Duodenal mucosa (tissue), 2 donors: Measurements from ENCODE around the gene NEK11.

Source experiments
- H3K27ac ChIP-seq: one replicate; pipeline ENCODE4 v1.7.0; 2013; ENCODE audit warnings: low read depth, low read length
- H3K27me3 ChIP-seq, 2 donors: one replicate each; pipeline ENCODE4 v1.7.0; 2013; ENCODE audit warnings: low read length in 2 of 2, control low read depth in 1 of 2; ENCODE audit not compliant: insufficient read depth in 2 of 2, control insufficient read depth in 1 of 2
- H3K36me3 ChIP-seq, 2 donors: one replicate each; pipeline ENCODE4 v1.7.0; 2013; ENCODE audit warnings: low read length in 2 of 2, control low read depth in 1 of 2; ENCODE audit not compliant: insufficient read depth in 2 of 2, control insufficient read depth in 1 of 2
- H3K4me1 ChIP-seq, 2 donors: one replicate each; pipeline ENCODE4 v1.7.0; 2013; ENCODE audit warnings: low read length in 2 of 2, control low read depth in 1 of 2; ENCODE audit not compliant: insufficient read depth in 2 of 2, control insufficient read depth in 1 of 2
- H3K4me3 ChIP-seq, 2 donors: one replicate each; pipeline ENCODE4 v1.7.0; 2013; ENCODE audit warnings: low read length in 2 of 2, low read depth in 1 of 2
- H3K9ac ChIP-seq, 2 donors: one replicate each; pipeline ENCODE4 v1.7.0; 2013; ENCODE audit warnings: low read length in 2 of 2, low read depth in 1 of 2
- H3K9me3 ChIP-seq, 2 donors: one replicate each; pipeline ENCODE4 v1.7.0; 2013; ENCODE audit warnings: low read length in 2 of 2, control low read depth in 1 of 2; ENCODE audit not compliant: control insufficient read depth in 1 of 2

Gene NEK11

DNA sequence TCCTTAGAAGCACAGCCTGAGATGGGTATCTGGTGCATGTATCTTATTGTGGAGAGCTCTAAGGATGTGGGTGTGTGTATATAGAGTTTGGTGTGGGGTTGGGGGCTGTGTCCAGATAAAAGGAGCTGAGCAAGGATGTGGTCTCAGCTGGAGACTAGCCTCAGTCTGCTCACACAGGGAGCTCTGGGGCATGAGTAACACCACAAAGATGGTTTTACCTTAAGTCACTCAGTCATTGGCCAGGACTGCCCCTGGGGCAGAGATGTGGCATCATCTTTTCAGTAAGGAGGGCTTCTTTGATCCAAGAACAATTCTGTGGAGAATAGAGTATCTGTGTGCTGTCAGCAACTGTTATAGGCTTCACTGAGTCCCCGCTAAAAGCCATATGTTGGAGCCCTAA lies 191.5 kb downstream of the NEK11 start:
- Histone ChIP-seq H3K9me3 (no peaks in the 10 kb centered on the region), H3K36me3 (no peaks in the 10 kb centered on the region), H3K9ac (no peak overlapping the region), H3K4me3 (no peak overlapping the region), H3K4me1 (no peaks in the 10 kb centered on the region), H3K27ac (no peak overlapping the region), H3K27me3 (no peaks in the 10 kb centered on the region)

DNA sequence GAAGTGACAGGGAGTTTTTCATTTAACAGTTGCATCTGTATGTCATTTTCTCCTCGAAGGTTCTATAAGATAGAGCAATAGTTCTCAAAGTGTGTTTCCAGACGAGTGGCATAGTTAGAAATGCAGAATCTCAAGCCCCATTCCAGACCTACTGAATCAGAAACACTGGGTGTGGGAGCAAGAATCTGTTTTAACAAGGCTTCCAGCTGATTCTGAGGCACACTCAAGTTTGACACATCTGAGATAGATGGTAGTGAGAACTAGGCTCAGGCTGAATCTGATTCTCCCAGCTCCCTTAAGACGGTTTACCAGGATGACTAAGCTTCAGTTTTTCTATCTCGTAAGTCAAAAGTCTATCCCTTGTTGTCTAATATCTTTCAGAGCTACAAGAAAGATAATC lies 195.1 kb downstream of the NEK11 start:
- H3K4me1 ChIP-seq, result no peaks in the 10 kb centered on the region
- H3K27ac ChIP-seq, result no peak overlapping the region
- no peaks in the 10 kb centered on the region for H3K27me3 ChIP-seq
- H3K4me3 ChIP-seq, result no peak overlapping the region
- H3K36me3 ChIP-seq, result no peaks in the 10 kb centered on the region
- no peaks in the 10 kb centered on the region for H3K9me3 ChIP-seq
- no peak overlapping the region for H3K9ac ChIP-seq

DNA sequence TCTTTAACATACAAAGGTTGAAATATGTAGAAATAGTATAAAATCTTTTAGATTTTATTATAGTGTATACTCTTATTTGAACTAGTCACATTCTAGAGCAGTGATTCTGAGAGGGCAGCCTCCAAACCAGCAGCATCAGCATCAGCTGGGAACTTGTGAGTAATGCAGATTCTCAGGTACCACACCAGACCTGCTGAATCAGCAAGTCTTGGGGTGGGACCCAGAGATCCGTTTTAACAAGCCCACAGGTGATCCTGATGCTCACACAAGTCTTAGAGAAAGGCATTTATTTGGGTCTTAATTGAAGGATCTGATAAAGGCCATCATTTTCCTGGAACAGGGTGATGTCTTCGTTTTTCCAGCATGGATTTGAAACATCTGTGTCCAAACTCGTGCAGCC lies 195.9 kb downstream of the NEK11 start:
- H3K4me3 ChIP-seq, result no peak overlapping the region
- H3K4me1 ChIP-seq, result no peaks in the 10 kb centered on the region
- H3K9me3 ChIP-seq, result no peaks in the 10 kb centered on the region
- no peak overlapping the region for H3K9ac ChIP-seq
- H3K27ac ChIP-seq, result no peak overlapping the region
- no peaks in the 10 kb centered on the region for H3K36me3 ChIP-seq
- H3K27me3 ChIP-seq, result no peaks in the 10 kb centered on the region

DNA sequence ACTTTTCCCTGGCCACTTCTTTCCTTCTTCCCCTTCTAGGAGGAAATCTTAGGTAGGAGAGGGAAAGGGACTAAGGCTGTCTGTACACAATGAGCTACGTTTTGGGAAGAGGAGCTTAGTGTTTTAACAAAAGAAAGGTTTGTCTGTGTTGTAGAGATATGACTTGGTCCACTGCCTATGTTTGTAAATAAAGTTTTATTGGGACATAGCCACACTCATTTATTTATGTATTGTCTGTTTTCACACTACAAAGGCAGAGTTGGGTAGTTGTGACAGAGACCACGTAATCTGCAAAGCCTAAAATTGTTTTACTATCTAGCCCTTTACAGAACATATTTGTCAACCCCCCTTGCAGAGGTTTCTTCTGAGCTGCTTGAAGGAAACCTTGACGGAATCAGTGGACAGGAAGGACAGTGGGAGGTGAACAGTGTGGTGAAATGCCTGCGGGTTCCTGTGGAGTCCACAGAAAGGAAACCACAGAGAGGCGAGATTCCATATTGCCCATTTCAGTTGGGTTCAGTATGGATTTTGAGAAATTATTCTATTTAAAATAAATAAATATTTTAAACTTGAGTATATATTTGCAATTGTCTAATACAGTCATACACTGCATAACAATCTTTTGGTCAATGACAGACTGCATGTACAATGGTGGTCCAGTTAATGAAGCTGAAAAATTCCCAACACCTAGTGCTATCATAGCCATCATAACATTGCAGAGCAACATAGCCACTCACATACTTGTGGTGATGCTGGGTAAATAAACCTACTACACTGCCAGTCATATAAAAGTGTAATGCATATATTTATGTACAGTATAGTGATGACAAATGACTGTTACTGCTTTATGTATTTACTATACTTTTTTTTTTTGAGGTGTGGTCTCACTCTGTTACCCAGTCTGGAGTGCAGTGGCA lies 197.0 kb downstream of the NEK11 start:
- no peaks in the 10 kb centered on the region for H3K36me3 ChIP-seq
- no peaks in the 10 kb centered on the region for H3K4me1 ChIP-seq
- H3K9ac ChIP-seq, result no peak overlapping the region
- no peak overlapping the region for H3K27ac ChIP-seq
- H3K27me3 ChIP-seq, result no peaks in the 10 kb centered on the region
- no peak overlapping the region for H3K4me3 ChIP-seq
- H3K9me3 ChIP-seq, result no peaks in the 10 kb centered on the region

DNA sequence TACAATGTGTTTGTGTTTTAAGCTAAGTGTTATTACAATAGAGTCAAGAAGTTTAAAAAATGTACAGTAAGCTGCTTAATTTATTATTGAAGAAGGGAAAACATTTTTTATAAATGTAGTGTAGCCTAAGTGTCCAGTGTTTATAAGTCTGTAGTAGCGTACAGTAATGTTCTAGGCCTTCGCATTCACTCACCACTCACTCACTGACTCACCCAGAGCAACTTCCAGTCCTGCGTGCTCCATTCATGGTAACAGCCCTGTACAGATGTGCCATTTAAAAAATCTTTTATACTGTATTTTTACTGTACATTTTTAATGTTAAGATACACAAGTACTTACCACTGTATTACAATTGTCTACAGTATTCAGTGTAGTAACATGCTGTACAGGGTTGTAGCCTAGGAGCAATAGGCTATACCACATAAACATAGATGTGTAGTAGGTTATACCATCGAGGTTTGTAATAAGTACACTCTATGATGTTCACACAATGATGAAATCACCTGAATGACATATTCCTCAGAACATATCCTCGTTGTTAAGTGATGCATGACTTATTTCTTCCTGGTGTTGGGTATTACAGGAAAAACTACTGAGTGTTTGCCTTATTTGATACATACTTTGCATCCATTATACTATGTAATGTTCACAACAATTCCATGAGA lies 198.3 kb downstream of the NEK11 start:
- Histone ChIP-seq H3K9ac (no peak overlapping the region), H3K4me1 (no peaks in the 10 kb centered on the region), H3K4me3 (no peak overlapping the region), H3K9me3 (no peaks in the 10 kb centered on the region), H3K27me3 (no peaks in the 10 kb centered on the region), H3K27ac (no peak overlapping the region), H3K36me3 (no peaks in the 10 kb centered on the region)

DNA sequence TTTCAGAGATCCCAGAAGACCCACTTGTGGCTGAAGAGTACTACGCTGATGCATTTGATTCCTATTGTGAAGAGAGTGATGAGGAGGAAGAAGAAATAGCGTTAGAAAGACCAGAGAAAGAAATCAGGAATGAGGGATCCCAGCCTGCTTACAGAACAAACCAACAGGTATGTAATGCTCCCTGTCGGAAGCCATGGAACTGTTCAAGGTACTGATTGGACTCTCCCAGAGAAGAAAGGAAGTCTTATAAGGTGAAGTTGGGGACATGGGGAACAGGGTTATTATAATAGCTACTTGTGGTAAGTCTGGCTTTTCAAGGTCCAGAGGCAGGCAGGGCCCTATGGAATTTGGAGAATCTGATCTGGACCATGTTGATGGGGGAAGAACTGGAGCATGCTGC lies 201.8 kb downstream of the NEK11 start:
- H3K4me1 ChIP-seq, result no peaks in the 10 kb centered on the region
- H3K27me3 ChIP-seq, result no peaks in the 10 kb centered on the region

DNA sequence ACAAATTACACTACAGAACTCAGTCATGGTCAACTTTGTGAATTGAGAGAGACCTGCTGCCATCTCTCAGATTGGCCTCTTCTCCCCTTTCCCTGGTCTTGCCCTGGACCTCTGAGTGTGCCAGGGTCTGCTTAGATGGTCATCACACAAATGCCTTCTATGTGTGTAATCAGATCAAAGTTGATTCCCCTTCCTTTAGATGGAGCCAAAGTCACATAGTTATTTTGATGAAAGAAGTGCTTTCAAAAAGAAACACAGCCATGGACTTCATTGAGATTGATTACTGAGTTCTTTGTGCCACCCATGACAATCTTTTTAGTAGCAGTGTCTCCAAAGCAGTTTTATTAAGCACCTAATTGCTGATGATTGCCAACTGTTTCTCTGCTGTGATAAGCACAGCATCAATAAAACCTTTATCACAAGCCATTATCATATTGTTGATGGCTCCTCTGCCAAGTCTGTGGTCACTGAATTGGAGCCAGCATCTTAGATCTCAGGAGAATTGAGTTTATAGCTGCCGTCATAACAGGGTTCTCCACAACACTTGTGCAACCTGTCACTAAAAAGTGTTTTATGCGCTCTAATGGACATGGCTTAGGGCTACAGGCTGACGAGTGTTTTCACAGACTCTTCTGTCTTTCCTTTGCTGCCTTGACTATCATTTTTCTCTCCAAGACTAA lies 205.2 kb downstream of the NEK11 start:
- no peak overlapping the region for H3K4me3 ChIP-seq
- H3K27me3 ChIP-seq, result no peaks in the 10 kb centered on the region
- H3K9ac ChIP-seq, result no peak overlapping the region
- H3K27ac ChIP-seq, result no peak overlapping the region
- no peaks in the 10 kb centered on the region for H3K36me3 ChIP-seq
- no peaks in the 10 kb centered on the region for H3K4me1 ChIP-seq
- H3K9me3 ChIP-seq, result no peaks in the 10 kb centered on the region

More for the DNA sequence above, 201.8 kb downstream of the NEK11 start:
- Histone ChIP-seq H3K4me3 (no peak overlapping the region), H3K9ac (no peak overlapping the region), H3K9me3 (no peaks in the 10 kb centered on the region), H3K27ac (no peak overlapping the region), H3K36me3 (no peaks in the 10 kb centered on the region)

DNA sequence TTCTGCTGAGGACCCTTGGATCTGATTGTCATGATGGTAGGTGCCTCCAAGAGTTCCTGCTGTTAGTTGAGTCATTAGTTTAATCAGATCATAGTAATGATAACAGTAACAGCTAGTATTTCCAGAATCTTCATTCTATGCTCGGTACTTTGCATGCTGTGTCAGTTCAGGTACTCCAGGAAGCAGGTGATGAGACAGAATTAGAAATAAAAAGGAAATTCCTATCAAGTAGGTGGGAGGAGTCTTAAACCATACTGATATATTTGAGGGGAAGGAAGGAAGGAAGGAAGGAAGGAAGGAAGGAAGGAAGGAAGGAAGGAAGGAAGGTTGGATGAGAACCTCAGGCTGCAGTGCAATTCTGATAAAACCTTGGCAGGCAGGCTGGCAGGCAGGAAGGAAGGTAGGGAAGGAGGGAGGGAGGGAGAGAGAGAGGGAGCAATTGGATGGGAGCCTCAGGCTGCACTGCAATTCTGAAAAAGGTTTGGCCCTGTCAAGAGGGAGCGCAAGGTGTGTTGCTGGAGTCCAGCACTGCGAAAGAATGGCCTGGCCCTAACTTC lies 206.1 kb downstream of the NEK11 start:
- Histone ChIP-seq H3K9ac (no peak overlapping the region), H3K27me3 (no peaks in the 10 kb centered on the region), H3K27ac (no peak overlapping the region), H3K36me3 (no peaks in the 10 kb centered on the region), H3K4me3 (no peak overlapping the region), H3K9me3 (no peaks in the 10 kb centered on the region), H3K4me1 (no peaks in the 10 kb centered on the region)

DNA sequence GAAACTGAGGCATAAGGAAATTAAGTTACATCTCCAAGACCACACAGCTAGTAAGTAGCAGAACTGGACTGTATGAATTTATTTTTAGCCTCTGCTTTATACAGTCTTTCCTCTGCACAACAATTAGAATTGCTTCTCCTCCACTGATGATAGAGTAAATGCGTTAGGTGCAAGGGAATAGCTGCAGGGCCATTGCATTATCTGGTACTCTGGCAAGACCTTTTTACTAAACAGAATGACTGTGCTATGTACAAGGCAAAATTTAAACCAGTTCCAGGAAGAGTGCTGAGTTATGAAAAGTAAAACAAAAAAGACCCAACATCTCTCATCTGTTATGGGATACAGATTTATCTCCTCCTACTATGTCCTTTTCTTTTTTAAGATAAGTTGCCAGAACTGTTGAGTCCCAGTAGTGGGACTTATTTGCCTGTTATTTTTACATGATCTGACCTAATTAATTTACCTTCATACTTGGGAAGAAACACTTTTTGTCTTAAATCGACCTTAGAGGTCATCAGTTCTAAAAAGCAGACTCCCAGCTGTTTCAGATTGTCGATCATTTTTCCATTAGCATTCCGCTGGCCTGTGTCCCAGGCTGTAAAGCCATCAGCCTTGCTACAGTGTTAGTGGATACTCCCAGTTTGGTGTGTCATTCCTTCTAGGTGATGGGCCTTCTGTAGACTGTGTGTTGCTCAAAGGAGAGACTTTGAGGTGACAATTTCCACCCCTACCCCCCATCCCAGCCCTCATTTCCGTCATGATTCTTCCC lies 207.4 kb downstream of the NEK11 start:
- no peak overlapping the region for H3K4me3 ChIP-seq
- no peak overlapping the region for H3K27ac ChIP-seq
- no peaks in the 10 kb centered on the region for H3K27me3 ChIP-seq
- H3K36me3 ChIP-seq, result no peaks in the 10 kb centered on the region
- H3K9ac ChIP-seq, result no peak overlapping the region
- H3K9me3 ChIP-seq, result no peaks in the 10 kb centered on the region
- no peaks in the 10 kb centered on the region for H3K4me1 ChIP-seq
